Liver (tissue), 2 donors: ENCODE data around the gene MEGF6.

ENCODE experiments used
- GABPA ChIP-seq, 2 donors: IDR thresholded peaks in 1 of 2; conservative IDR thresholded peaks in 1 of 2; 2 replicates each; pipeline ENCODE4 v1.6.1; 2016; ENCODE audit warnings: antibody characterized with exemption in 2 of 2, mild to moderate bottlenecking in 1 of 2, moderate library complexity in 1 of 2
- RXRA ChIP-seq, 2 donors: IDR thresholded peaks; 2 replicates each; pipeline ENCODE4 v1.6.1; 2017 to 2018; ENCODE audit warnings: antibody characterized with exemption in 2 of 2, mild to moderate bottlenecking in 1 of 2
- YY1 ChIP-seq: IDR thresholded peaks from 2 replicates; pipeline ENCODE4 v1.6.1; 2016; ENCODE audit warnings: antibody characterized with exemption, mild to moderate bottlenecking
- donor health status: healthy.

- no peak for TF ChIP-seq GABPA (IDR thresholded peaks at IDR 0.05 in 1 of 2, conservative IDR thresholded peaks at IDR 0.05 in 1 of 2)
- TF ChIP-seq YY1, result no peak
- TF ChIP-seq RXRA (IDR thresholded peaks at IDR 0.05), result no peak
These were observed 118.6 kb downstream of the MEGF6 start for GRCh38 chr1:3492545-3493246.
